PC-3 (cell line): ENCODE results near the gene IFI44L.

ENCODE experiments used
- EZH2phosphoT487 ChIP-seq: fragments of 300-600 bp; sonication (generic); IDR thresholded peaks from 2 replicates; pipeline ENCODE4 v1.6.1; 2018; ENCODE audit warnings: mild to moderate bottlenecking, antibody characterized with exemption, low read length, borderline replicate concordance
- TF ChIP-seq, protein P1 (sequence below): fragments of 300-600 bp; sonication (generic); conservative IDR thresholded peaks from 2 replicates; pipeline ENCODE4 v1.5.1; 2017; ENCODE audit warnings: antibody characterized with exemption, low read depth, mild to moderate bottlenecking, low read length

GRCh38 chr1:78622548-78622947 lies 2.3 kb downstream of the IFI44L start:
- TF ChIP-seq, protein P1, sequence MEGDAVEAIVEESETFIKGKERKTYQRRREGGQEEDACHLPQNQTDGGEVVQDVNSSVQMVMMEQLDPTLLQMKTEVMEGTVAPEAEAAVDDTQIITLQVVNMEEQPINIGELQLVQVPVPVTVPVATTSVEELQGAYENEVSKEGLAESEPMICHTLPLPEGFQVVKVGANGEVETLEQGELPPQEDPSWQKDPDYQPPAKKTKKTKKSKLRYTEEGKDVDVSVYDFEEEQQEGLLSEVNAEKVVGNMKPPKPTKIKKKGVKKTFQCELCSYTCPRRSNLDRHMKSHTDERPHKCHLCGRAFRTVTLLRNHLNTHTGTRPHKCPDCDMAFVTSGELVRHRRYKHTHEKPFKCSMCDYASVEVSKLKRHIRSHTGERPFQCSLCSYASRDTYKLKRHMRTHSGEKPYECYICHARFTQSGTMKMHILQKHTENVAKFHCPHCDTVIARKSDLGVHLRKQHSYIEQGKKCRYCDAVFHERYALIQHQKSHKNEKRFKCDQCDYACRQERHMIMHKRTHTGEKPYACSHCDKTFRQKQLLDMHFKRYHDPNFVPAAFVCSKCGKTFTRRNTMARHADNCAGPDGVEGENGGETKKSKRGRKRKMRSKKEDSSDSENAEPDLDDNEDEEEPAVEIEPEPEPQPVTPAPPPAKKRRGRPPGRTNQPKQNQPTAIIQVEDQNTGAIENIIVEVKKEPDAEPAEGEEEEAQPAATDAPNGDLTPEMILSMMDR: no peak
- TF ChIP-seq EZH2phosphoT487: no peak
